Measurements from ENCODE around the gene ADCY2. TPM values are rescaled to one million over a fixed set of nuclear protein-coding genes. Genes with fewer than 3 reads are reported as not detected.

Gene ADCY2
- polyA plus RNA-seq, 1 of the 3 experiments (the other 2 are of a cell fraction) = not detected

- TF ChIP-seq REST (IDR thresholded peaks at IDR 0.05; ENCODE audit: low read depth, low read length) = no peak
- TF ChIP-seq FOSL2 (IDR thresholded peaks at IDR 0.05; ENCODE audit: borderline replicate concordance, low read depth) = no peak
- TF ChIP-seq POLR2AphosphoS5 (IDR thresholded peaks at IDR 0.05; ENCODE audit: low read depth, low read length) = no peak
- no peak for TF ChIP-seq CHD2 (IDR thresholded peaks at IDR 0.05; ENCODE audit: low read length, partially characterized antibody)
- TF ChIP-seq MEF2A (IDR thresholded peaks at IDR 0.05; ENCODE audit: borderline replicate concordance, low read depth) = no peak
- TF ChIP-seq, protein P1, sequence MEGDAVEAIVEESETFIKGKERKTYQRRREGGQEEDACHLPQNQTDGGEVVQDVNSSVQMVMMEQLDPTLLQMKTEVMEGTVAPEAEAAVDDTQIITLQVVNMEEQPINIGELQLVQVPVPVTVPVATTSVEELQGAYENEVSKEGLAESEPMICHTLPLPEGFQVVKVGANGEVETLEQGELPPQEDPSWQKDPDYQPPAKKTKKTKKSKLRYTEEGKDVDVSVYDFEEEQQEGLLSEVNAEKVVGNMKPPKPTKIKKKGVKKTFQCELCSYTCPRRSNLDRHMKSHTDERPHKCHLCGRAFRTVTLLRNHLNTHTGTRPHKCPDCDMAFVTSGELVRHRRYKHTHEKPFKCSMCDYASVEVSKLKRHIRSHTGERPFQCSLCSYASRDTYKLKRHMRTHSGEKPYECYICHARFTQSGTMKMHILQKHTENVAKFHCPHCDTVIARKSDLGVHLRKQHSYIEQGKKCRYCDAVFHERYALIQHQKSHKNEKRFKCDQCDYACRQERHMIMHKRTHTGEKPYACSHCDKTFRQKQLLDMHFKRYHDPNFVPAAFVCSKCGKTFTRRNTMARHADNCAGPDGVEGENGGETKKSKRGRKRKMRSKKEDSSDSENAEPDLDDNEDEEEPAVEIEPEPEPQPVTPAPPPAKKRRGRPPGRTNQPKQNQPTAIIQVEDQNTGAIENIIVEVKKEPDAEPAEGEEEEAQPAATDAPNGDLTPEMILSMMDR (IDR thresholded peaks at IDR 0.05) = no peak
These were observed 97.7 kb downstream of the ADCY2 start (continued) for GRCh38 chr5:7493622-7494021.

GRCh38 chr5:7494481-7495130 is 98.7 kb downstream of the ADCY2 start:
- H3K4me1 ChIP-seq (ENCODE audit: control insufficient read depth in 1 of 2, insufficient read depth in 2 of 2, low read depth in 1 of 2, low read length in 1 of 2) = no peaks in the 10 kb centered on the region
- CTCF ChIA-PET = no interaction called here
- H3K9me3 ChIP-seq = no peaks in the 10 kb centered on the region
- H3K4me2 ChIP-seq = no peak overlapping the region
- no peak overlapping the region for H3K27ac ChIP-seq (ENCODE audit: low read depth in 2 of 2, low read length in 1 of 2)
- 8% methylated on average over 2 of the region's 2 CpGs for WGBS (ENCODE audit: low lambda C conversion rate)
- no peak overlapping the region for H2AFZ ChIP-seq (ENCODE audit: low read depth)
- H3K27me3 ChIP-seq (ENCODE audit: insufficient read depth) = no peaks in the 10 kb centered on the region
- H3K36me3 ChIP-seq (replicated peaks in 1 of 2; ENCODE audit: control insufficient read depth in 1 of 2, insufficient read depth in 2 of 2, low read length in 1 of 2) = no peaks in the 10 kb centered on the region
- H3K9me2 ChIP-seq = no peaks in the 10 kb centered on the region
- no peaks in the 10 kb centered on the region for H4K20me1 ChIP-seq (ENCODE audit: insufficient read depth)
- DNase-seq = no peak
- H3F3A ChIP-seq (replicated peaks; ENCODE audit: insufficient read depth) = no peaks in the 10 kb centered on the region
- H3K4me3 ChIP-seq (ENCODE audit: low read depth in 2 of 2, low read length in 1 of 2) = no peak overlapping the region
- H3K79me2 ChIP-seq (ENCODE audit: insufficient read depth) = no peaks in the 10 kb centered on the region
- no peak overlapping the region for H3K9ac ChIP-seq
- POLR2A ChIA-PET = no interaction called here
- TF ChIP-seq RFX5 (IDR thresholded peaks at IDR 0.05; ENCODE audit: low read length) = no peak
- no peak for TF ChIP-seq NRF1 (IDR thresholded peaks at IDR 0.05; ENCODE audit: low read depth, low read length)
- no peak for TF ChIP-seq CHD2 (IDR thresholded peaks at IDR 0.05; ENCODE audit: low read length, partially characterized antibody)
- TF ChIP-seq EP300 (IDR thresholded peaks at IDR 0.05; ENCODE audit: borderline replicate concordance in 1 of 2, low read depth in 1 of 2, low read length in 1 of 2) = no peak
- TF ChIP-seq YY1 (IDR thresholded peaks at IDR 0.05; ENCODE audit: low read depth) = no peak
- TF ChIP-seq GATA2 (CRISPR knock-in tag; IDR thresholded peaks at IDR 0.05) = no peak
- no peak for TF ChIP-seq RXRA (IDR thresholded peaks at IDR 0.05; ENCODE audit: borderline replicate concordance, low read depth)
- TF ChIP-seq USF2 (IDR thresholded peaks at IDR 0.05; ENCODE audit: borderline replicate concordance, low read depth, low read length) = no peak

Data from SK-N-SH (cell line).